ENCODE measurements around the gene TBL2.

GRCh38 chr7:73611017-73611555 is 32.7 kb upstream of the TBL2 start:
- TF ChIP-seq EZH2 (IDR thresholded peaks at IDR 0.05; ENCODE audit: low read depth, unreplicated experiment) (no peak), REST (IDR thresholded peaks at IDR 0.05; ENCODE audit: unreplicated experiment) (no peak), JUNB (IDR thresholded peaks at IDR 0.05; ENCODE audit: unreplicated experiment) (no peak), ETS1 (IDR thresholded peaks at IDR 0.05) (no peak), CTCF (conservative IDR thresholded peaks at IDR 0.05; ENCODE audit: low read depth in 2 of 2) (peak; percentile 36 to 54), EZH2phosphoT487 (IDR thresholded peaks at IDR 0.05; ENCODE audit: unreplicated experiment) (no peak), POLR2AphosphoS5 (IDR thresholded peaks at IDR 0.05; ENCODE audit: low read depth) (no peak)
